CD4-positive, alpha-beta T cell treated with Interleukin-21 for 1 hour (primary cell): ENCODE data around the gene PCK2.

ENCODE experiments used
- DNase-seq: peaks from one replicate; pipeline ENCODE4 v3.0.0-alpha.2; 2020

Gene PCK2

DNA sequence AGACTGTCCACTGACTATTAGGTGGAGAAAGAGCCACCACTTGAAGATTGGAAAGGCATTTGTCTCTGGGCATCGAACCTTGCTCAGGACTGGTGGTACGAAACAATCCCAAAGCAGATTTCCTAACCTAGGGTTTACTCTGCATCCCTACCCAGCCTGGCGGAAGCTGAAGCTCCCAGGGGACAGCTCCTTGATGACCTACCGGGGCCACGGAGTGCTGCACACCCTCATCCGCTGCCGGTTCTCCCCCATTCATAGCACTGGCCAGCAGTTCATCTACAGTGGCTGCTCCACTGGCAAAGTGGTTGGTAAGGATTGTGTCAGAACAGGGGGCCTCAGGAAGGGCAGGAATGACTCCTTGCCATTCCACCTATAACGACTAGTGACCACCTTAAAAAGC is 27.1 kb downstream of the PCK2 start:
- DNase-seq = no peak

DNA sequence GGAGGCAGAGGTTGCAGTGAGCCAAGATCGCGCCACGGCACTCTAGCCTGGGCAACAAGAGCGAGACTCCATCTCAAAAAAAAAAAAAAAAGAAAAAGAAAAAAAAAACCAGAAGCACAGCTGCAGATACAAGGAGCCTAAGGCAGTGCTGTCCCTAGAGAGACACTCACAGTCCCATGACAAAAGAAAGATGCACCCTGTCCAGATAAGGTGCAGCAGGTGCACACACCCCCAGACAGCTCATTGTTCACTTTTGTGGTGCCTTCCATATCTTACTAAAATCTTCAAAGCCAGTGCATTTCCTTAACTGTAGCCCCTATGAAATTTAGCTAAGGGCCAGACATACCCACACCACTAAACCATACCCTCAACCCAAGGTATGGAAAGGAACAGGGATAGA is 28.3 kb downstream of the PCK2 start:
- no peak for DNase-seq

GRCh38 chr14:24122898-24123297 is 28.8 kb downstream of the PCK2 start:
- DNase-seq = no peak

GRCh38 chr14:24123424-24124417 is 29.6 kb downstream of the PCK2 start:
- no peak for DNase-seq

DNA sequence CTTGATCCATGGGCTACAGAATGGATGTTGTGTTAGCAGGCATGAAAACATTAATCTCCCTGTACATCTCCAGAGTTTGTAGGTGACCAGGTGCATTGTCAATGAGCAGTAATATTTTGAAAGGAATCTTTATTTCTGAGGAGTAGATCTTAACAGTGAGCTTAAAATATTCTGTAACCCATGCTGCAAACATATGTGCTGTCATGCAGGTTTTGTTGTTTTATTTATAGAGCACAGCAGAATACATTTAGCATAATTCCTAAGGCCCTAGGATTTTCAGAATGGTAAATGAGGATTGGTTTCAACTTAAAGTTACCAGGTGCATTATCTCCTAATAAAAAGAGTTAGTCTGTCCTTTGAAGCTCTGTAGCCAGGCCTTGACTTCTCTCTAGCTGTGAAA is 32.8 kb downstream of the PCK2 start:
- DNase-seq = no peak

DNA sequence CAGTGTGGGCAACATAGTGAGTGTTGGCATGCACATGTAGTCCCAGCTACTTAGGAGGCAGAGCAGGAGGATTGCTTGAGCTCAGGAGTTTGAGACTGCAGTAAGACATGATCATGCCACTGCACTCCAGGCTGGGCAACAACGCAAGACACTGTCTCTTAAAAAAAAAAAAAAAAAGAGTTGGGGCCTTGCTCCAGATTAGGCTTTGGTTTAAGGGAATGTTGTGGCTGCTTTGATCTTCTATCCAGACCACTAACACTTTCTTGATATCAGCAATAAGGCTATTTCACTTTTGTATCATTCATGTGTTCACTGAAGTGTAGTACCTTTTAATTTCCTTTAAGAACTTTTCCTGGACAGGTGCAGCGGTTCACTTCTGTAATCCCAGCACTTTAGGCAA is 33.6 kb downstream of the PCK2 start:
- no peak for DNase-seq

GRCh38 chr14:24129410-24129998 is 35.4 kb downstream of the PCK2 start:
- DNase-seq = no peak

DNA sequence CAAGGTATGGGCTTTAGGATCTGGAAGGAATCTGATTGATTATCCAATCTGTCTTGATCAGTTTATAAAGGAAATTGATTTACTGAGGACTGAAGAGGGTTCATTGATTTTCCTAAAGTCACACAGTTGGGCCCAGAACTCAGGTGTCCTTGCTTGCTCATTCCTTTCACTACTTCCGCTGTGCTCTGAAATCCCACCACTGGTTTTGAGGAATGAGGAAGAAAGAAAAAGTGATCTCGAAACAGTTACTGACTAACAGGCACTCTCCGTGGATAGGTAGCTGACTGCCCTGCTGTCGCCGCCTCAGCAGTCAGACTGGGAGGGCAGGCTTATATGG is 36.2 kb downstream of the PCK2 start, which contains the start of gene FITM1:
Gene FITM1 (plus strand): TSS at position 280 of the 337 bp plus-strand sequence. CDS start 905 bp downstream, outside the sequence.
- DNase-seq = no peak

GRCh38 chr14:24130717-24131548 is 36.8 kb downstream of the PCK2 start:
- no peak for DNase-seq

GRCh38 chr14:24131549-24131966 is 37.4 kb downstream of the PCK2 start:
- DNase-seq = no peak

DNA sequence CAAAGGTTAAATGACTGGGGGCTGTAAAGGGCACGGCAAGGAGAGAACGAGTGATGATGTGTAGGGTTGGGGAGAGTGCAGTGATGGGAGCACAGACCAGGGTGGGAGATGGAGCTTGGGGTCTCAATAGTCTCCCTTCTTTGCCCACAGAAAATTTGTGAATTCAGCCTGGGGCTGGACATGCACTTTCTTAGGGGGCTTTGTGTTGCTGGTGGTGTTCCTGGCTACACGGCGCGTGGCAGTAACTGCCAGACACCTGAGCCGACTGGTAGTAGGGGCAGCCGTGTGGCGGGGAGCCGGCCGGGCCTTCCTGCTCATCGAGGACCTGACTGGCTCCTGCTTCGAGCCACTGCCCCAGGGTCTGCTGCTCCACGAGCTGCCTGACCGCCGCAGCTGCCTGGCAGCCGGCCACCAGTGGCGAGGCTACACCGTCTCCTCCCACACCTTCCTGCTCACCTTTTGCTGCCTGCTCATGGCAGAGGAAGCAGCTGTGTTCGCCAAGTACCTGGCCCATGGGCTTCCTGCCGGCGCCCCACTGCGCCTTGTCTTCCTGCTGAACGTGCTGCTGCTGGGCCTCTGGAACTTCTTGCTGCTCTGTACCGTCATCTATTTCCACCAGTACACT is 38.1 kb downstream of the PCK2 start:
- no peak for DNase-seq

GRCh38 chr14:24132976-24133375 is 38.9 kb downstream of the PCK2 start:
- no peak for DNase-seq

DNA sequence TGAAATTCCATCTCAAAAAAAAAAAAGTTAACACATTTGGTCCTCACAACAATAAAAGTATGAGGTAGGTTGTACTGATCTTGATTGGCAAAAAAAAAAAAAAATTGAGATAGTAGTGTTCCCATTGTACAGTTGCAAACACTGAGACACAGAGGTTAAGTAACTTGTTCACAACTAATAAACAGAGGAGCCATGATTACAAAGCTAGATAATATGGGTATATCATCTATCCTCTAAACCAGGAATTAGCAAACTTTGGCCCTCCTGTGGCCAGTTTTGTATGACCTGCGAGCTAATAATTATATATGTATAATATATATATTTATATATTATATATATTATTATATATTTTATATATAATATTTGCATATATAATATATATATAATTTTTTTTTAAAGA is 39.6 kb downstream of the PCK2 start:
- DNase-seq = no peak

GRCh38 chr14:24135584-24135833 is 41.4 kb downstream of the PCK2 start:
- DNase-seq = no peak

DNA sequence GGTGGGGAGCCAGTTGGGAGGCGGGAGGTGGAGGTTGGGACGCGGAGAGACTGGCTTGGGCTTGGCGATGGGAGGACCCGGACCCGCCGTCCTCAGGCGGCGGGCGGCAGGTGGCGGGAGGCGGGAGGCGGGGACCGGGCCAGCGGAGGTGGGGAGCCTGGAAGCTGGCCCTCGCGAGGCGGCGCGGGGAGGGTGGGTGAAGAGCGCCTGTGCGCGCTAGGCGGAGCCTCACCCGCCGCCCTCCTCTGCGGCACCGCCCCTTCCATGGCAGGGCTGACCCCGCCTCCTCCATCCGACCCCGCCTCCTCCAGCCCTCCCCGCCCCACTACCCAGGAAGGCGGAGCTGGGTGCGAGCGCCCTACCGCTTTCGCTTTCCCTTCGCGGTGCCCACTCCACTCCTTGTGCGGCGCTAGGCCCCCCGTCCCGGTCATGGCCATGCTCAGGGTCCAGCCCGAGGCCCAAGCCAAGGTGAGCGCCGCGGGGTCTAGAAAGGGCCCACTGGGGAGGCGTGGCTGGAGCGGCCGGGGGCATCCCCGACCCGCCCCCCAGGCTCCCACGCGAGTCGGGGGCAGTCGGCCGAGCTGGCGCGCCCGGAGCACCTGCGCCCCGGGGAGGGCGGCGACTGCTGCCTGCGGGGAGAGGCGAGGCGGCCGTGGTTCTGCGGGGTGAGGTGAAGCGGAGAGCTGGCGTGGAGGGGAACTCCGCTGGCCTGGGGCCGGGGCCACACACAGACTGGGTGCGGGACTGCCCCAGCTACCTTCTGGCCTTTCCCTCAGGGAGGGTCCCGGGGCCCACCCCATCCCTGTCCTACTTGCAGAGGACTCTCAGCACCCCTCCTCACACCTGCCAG is 41.9 kb downstream of the PCK2 start, which contains the start of gene PSME1:
Gene PSME1 (plus strand): TSS at position 361 of the 850 bp plus-strand sequence. CDS start 69 bp downstream, at position 430.
- DNase-seq = peak; percentile 96

DNA sequence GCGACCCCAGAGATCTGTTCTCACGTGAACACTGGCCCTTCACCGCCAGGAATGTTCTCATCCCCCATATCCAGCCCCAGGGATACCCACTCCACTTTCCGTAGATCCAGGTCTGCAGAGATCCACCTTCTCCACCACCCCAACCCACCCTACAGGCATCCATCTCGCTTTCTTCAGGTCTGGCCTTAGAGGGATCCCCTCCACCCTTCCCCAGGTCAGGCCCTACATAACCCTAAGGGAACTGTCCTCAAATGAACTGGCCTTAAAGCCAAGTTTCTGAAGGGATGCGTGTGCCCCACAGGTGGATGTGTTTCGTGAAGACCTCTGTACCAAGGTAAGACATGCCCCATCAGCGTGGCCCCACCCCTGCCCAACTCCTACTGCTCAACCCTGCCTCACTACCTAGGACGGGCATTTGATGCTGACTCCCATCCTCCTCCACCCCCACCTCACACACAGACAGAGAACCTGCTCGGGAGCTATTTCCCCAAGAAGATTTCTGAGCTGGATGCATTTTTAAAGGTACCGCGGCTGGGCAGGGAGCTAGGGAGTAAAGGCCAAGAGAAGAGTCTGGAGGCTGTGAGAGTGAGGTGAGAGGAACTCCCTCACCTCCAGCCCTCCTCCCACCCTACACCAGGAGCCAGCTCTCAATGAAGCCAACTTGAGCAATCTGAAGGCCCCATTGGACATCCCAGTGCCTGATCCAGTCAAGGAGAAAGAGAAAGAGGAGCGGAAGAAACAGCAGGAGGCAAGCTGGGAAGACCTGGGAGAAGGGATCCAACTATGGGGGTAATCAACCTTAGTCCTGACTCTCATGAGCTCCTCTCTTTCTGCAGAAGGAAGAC is 42.8 kb downstream of the PCK2 start:
- no peak for DNase-seq

- no peak for DNase-seq
These were observed 43.7 kb downstream of the PCK2 start for GRCh38 chr14:24137529-24138395.

DNA sequence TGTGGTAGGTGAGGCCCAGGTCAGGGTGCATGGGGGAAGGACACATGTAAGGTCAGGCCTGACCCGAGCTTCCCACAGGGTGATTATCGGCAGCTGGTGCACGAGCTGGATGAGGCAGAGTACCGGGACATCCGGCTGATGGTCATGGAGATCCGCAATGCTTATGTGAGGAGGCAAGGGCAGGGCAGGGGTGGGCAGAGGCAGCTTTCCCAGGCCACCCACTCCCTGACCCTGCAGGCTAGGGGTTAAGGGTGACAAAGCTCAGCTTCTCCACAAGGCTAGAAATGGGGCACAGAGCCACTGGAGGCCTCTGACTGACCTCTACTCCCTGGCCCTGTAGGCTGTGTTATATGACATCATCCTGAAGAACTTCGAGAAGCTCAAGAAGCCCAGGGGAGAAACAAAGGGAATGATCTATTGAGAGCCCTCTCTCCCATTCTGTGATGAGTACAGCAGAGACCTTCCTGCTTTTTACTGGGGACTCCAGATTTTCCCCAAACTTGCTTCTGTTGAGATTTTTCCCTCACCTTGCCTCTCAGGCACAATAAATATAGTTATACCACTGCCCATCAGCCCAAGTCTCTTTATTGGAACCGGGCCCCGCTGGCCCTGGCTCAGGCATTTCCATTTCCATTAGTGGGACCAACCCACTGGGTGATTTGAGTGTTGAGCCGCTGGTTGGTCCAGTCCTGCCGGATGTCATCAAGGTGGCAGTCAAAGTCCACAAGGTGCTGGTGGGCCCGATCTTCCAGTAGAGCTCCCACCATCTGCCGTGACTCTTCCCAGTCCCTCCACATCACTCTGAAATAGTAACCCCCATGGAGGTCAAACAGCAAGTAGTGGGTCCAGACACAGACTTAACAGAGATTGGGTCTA is 44.5 kb downstream of the PCK2 start:
- no peak for DNase-seq
